K562 (cell line): ENCODE data around the gene RAB31. TPM values are rescaled to one million over a fixed set of nuclear protein-coding genes. Genes with fewer than 3 reads are reported as not detected.

Experiments
- ETV6 ChIP-seq, 3 experiments: fragments of 150-350 bp in 1 of 3; sonication (generic) in 1 of 3; formaldehyde crosslinking in 1 of 3; IDR thresholded peaks; 2 replicates each; pipeline versions ENCODE4 v1.6.1 to v1.8.0; 2014 to 2022; ENCODE audit warnings: borderline replicate concordance in 2 of 3, low read depth in 2 of 3, antibody characterized with exemption in 1 of 3, low read length in 1 of 3, mild to moderate bottlenecking in 1 of 3, missing genetic modification reagents in 1 of 3
- NFATC3 ChIP-seq: fragments of 450-650 bp; IDR thresholded peaks from 2 replicates; pipeline ENCODE4 v1.6.1; 2017; ENCODE audit warnings: mild to moderate bottlenecking
- POLR3A ChIP-seq: IDR thresholded peaks from 2 replicates; pipeline ENCODE4 v1.6.1; 2011; ENCODE audit warnings: borderline replicate concordance, mild to moderate bottlenecking, moderate library complexity; ENCODE audit not compliant: insufficient read length, insufficient read depth; ENCODE audit errors: extremely low read depth
- POLR3G ChIP-seq: IDR thresholded peaks from 2 replicates; pipeline ENCODE4 v1.6.1; 2011; ENCODE audit not compliant: insufficient read length, insufficient replicate concordance; ENCODE audit errors: extremely low read depth
- RBFOX2 ChIP-seq: fragments of 200-400 bp; formaldehyde crosslinking; IDR thresholded peaks from 2 replicates; pipeline ENCODE4 v1.6.1; 2017; ENCODE audit warnings: low read depth, mild to moderate bottlenecking, low read length, moderate library complexity
- SRSF9 ChIP-seq: fragments of 200-400 bp; formaldehyde crosslinking; IDR thresholded peaks from 2 replicates; pipeline ENCODE4 v1.6.1; 2017; ENCODE audit warnings: low read depth, low read length, borderline replicate concordance
- polyA plus RNA-seq, 8 experiments: library from polyadenylated mRNA; depleted of rRNA in 4 of 8; stranded (reverse) in 5 of 8; unstranded in 3 of 8; fragments of >200 nt; fragmentation: Nextera tagmentation in 2 of 8; fragmentation: Illumina TruSeq in 1 of 8; extraction: Ambion mirVana in 2 of 8; extraction: Trizol in 1 of 8; gene quantifications; 2 replicates each; pipeline versions ENCODE4 v1.2.1 to v1.2.3, GENCODE V29; 2011 to 2014; ENCODE audit warnings: inconsistent platforms in 1 of 8, missing spikeins in 1 of 8
- total RNA-seq, 7 experiments: library from RNA; depleted of rRNA in 6 of 7; stranded (reverse); fragments of >200 nt in 6 of 7; fragmentation: Illumina TruSeq in 2 of 7; extraction: Trizol in 2 of 7; gene quantifications; 2 replicates each; pipeline versions ENCODE4 v1.2.1 to v1.2.3, GENCODE V29; 2011 to 2021; ENCODE audit warnings: low replicate concordance in 1 of 7
- TF ChIP-seq, protein P1 (sequence below): fragments of 200-800 bp; sonication (Bioruptor generic); IDR thresholded peaks from 2 replicates; pipeline ENCODE4 v1.6.1; 2016; ENCODE audit warnings: missing genetic modification characterization, missing compliant biosample characterization
- TF ChIP-seq, protein P2 (sequence below), 2 experiments: fragments of 450-650 bp; IDR thresholded peaks; 2 replicates each; pipeline ENCODE4 v1.6.1; 2016; ENCODE audit warnings: mild to moderate bottlenecking in 2 of 2, borderline replicate concordance in 1 of 2, low read depth in 1 of 2, moderate library complexity in 1 of 2
- TF ChIP-seq, protein P3 (sequence below): sonication (generic); formaldehyde crosslinking; IDR thresholded peaks from 2 replicates; pipeline ENCODE4 v1.8.0; 2022; ENCODE audit warnings: mild to moderate bottlenecking, low read depth, missing genetic modification reagents

The RAB31 gene
- total and polyA plus RNA-seq, 9 of the 15 experiments (the other 6 are each of a cell fraction or from before 2014, with no cell fraction given), result 20.7 to 70.4 (median 41.3) TPM

DNA sequence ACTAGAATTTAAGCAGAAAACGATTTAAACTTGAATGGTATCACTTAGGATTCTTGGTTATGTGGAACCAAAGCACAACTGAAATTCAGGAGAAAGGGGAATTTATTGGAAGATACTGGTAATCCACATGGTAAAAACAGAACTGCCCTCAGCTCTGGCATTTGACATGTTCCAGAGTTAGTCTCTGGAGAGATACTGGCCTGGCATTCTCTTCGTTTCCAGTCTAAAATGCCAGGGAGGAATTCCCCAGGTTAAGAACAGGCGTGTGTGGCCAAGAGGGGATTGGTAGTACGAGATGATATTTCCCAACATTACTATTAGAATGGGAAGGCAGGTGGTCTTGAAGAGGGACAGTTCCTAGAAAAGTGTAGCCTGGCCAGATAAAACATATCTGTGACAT, 109.2 kb downstream of the RAB31 start (continued):
- TF ChIP-seq, protein P1, sequence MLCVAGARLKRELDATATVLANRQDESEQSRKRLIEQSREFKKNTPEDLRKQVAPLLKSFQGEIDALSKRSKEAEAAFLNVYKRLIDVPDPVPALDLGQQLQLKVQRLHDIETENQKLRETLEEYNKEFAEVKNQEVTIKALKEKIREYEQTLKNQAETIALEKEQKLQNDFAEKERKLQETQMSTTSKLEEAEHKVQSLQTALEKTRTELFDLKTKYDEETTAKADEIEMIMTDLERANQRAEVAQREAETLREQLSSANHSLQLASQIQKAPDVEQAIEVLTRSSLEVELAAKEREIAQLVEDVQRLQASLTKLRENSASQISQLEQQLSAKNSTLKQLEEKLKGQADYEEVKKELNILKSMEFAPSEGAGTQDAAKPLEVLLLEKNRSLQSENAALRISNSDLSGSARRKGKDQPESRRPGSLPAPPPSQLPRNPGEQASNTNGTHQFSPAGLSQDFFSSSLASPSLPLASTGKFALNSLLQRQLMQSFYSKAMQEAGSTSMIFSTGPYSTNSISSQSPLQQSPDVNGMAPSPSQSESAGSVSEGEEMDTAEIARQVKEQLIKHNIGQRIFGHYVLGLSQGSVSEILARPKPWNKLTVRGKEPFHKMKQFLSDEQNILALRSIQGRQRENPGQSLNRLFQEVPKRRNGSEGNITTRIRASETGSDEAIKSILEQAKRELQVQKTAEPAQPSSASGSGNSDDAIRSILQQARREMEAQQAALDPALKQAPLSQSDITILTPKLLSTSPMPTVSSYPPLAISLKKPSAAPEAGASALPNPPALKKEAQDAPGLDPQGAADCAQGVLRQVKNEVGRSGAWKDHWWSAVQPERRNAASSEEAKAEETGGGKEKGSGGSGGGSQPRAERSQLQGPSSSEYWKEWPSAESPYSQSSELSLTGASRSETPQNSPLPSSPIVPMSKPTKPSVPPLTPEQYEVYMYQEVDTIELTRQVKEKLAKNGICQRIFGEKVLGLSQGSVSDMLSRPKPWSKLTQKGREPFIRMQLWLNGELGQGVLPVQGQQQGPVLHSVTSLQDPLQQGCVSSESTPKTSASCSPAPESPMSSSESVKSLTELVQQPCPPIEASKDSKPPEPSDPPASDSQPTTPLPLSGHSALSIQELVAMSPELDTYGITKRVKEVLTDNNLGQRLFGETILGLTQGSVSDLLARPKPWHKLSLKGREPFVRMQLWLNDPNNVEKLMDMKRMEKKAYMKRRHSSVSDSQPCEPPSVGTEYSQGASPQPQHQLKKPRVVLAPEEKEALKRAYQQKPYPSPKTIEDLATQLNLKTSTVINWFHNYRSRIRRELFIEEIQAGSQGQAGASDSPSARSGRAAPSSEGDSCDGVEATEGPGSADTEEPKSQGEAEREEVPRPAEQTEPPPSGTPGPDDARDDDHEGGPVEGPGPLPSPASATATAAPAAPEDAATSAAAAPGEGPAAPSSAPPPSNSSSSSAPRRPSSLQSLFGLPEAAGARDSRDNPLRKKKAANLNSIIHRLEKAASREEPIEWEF, result no peak
- TF ChIP-seq NFATC3 (no peak), POLR3A (no peak), SRSF9 (no peak), ETV6 (IDR thresholded peaks at IDR 0.05; ENCODE audit: borderline replicate concordance in 1 of 2, low read depth in 2 of 2, low read length in 1 of 2) (no peak), ETV6 (CRISPR knock-in tag; IDR thresholded peaks at IDR 0.05; ENCODE audit: borderline replicate concordance) (no peak), POLR3G (no peak), RBFOX2 (no peak)
- TF ChIP-seq, protein P2, sequence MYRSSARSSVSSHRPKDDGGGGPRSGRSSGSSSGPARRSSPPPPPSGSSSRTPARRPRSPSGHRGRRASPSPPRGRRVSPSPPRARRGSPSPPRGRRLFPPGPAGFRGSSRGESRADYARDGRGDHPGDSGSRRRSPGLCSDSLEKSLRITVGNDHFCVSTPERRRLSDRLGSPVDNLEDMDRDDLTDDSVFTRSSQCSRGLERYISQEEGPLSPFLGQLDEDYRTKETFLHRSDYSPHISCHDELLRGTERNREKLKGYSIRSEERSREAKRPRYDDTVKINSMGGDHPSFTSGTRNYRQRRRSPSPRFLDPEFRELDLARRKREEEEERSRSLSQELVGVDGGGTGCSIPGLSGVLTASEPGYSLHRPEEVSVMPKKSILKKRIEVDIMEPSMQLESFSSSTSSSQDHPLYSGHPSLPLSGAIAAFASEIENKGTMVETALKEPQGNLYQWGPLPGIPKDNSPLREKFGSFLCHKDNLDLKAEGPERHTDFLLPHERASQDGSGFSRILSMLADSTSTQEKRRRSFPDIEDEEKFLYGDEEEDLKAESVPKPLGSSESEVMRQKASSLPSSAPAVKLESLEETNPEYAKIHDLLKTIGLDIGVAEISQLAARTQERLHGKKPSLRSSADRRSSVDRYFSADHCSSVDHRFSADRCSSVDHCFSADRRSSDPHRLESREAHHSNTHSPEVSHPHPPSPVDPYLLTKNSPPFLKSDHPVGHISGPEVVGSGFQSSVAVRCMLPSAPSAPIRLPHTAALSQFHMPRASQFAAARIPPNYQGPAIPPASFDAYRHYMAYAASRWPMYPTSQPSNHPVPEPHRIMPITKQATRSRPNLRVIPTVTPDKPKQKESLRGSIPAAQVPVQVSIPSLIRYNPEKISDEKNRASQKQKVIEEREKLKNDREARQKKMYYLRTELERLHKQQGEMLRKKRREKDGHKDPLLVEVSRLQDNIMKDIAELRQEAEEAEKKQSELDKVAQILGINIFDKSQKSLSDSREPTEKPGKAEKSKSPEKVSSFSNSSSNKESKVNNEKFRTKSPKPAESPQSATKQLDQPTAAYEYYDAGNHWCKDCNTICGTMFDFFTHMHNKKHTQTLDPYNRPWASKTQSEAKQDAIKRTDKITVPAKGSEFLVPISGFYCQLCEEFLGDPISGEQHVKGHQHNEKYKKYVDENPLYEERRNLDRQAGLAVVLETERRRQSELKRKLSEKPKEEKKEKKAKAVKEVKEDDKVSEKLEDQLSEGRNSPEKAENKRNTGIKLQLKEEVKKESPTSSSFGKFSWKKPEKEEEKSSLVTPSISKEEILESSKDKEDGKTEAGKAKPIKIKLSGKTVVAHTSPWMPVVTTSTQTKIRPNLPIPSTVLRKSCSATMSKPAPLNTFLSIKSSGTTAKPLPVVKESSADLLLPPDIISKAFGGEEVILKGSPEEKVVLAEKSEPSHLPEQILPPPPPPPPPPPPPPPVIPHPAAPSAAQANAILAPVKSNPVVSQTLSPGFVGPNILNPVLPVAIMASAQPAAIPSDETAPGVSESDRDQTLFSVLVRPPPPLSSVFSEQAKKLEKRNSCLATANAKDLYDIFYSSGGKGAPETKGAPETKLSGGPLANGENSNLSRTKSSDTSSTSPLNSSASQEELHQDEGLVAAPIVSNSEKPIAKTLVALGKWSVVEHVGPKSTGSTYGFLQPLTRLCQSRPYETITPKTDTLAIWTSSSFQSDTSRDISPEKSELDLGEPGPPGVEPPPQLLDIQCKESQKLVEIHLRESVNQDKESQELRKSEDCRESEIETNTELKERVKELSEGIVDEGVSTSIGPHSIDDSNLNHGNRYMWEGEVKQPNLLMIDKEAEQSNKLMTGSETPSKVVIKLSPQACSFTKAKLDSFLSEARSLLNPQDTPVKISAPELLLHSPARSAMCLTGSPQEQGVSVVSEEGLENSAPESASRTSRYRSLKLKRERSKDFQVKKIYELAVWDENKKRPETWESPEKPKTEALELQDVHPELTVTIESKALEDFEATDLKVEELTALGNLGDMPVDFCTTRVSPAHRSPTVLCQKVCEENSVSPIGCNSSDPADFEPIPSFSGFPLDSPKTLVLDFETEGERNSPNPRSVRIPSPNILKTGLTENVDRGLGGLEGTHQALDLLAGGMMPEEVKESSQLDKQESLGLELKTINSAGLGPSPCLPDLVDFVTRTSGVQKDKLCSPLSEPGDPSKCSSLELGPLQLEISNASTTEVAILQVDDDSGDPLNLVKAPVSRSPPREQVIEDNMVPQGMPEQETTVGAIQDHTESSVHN (IDR thresholded peaks at IDR 0.05; ENCODE audit: borderline replicate concordance in 1 of 2, low read depth in 1 of 2), result no peak
- TF ChIP-seq, protein P3, sequence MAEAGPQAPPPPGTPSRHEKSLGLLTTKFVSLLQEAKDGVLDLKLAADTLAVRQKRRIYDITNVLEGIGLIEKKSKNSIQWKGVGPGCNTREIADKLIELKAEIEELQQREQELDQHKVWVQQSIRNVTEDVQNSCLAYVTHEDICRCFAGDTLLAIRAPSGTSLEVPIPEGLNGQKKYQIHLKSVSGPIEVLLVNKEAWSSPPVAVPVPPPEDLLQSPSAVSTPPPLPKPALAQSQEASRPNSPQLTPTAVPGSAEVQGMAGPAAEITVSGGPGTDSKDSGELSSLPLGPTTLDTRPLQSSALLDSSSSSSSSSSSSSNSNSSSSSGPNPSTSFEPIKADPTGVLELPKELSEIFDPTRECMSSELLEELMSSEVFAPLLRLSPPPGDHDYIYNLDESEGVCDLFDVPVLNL (CRISPR knock-in tag), result no peak
